ENCODE results near the gene DOCK3.

GRCh38 chr3:51343918-51344687 lies 669.4 kb downstream of the DOCK3 start:
- TF ChIP-seq POLR2A (IDR thresholded peaks at IDR 0.05; ENCODE audit: low read length): no peak
- TF ChIP-seq E2F6 (IDR thresholded peaks at IDR 0.05; ENCODE audit: borderline replicate concordance, low read depth): no peak
- TF ChIP-seq, protein P1, sequence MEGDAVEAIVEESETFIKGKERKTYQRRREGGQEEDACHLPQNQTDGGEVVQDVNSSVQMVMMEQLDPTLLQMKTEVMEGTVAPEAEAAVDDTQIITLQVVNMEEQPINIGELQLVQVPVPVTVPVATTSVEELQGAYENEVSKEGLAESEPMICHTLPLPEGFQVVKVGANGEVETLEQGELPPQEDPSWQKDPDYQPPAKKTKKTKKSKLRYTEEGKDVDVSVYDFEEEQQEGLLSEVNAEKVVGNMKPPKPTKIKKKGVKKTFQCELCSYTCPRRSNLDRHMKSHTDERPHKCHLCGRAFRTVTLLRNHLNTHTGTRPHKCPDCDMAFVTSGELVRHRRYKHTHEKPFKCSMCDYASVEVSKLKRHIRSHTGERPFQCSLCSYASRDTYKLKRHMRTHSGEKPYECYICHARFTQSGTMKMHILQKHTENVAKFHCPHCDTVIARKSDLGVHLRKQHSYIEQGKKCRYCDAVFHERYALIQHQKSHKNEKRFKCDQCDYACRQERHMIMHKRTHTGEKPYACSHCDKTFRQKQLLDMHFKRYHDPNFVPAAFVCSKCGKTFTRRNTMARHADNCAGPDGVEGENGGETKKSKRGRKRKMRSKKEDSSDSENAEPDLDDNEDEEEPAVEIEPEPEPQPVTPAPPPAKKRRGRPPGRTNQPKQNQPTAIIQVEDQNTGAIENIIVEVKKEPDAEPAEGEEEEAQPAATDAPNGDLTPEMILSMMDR (IDR thresholded peaks at IDR 0.05): no peak
- TF ChIP-seq CBX8 (IDR thresholded peaks at IDR 0.05): no peak
- no peak for TF ChIP-seq MAZ (IDR thresholded peaks at IDR 0.05; ENCODE audit: borderline replicate concordance, low read depth, low read length)
- no peak for TF ChIP-seq RCOR1 (IDR thresholded peaks at IDR 0.05; ENCODE audit: low read depth, low read length)
- TF ChIP-seq EP300 (IDR thresholded peaks at IDR 0.05): no peak; a peak in 1 of 5 replicates
- TF ChIP-seq MYC (IDR thresholded peaks at IDR 0.05; ENCODE audit: borderline replicate concordance, low read length): no peak
- TF ChIP-seq MAX (IDR thresholded peaks at IDR 0.05): peak; percentile 66
- TF ChIP-seq SREBF2 (IDR thresholded peaks at IDR 0.05): no peak
- no peak for TF ChIP-seq RAD21 (conservative IDR thresholded peaks at IDR 0.05 in 1 of 2, IDR thresholded peaks at IDR 0.05 in 1 of 2)

Data from A549 (cell line).